OCI-LY7 (cell line): ENCODE data around the gene ANK3. TPM values are rescaled to one million over a fixed set of nuclear protein-coding genes. Genes with fewer than 3 reads are reported as not detected.

Experiments used
- BruUV-seq: library from RNA; stranded (reverse); fragments of 400-500 nt; replicated peaks from 2 replicates; lab custom pipeline; 2021; lab: Mats Ljungman, UMichigan
- CTCF ChIA-PET: fragments of 300-600 bp; sonication (Branson Sonifier 250); formaldehyde crosslinking; loops from one replicate; lab custom pipeline; 2022; ENCODE audit warnings: antibody characterized with exemption; ENCODE audit not compliant: unreplicated experiment; lab: Charles Lee
- POLR2A ChIA-PET: fragments of 300-600 bp; sonication (Branson Sonifier 250); formaldehyde crosslinking; loops from one replicate; lab custom pipeline; 2022; ENCODE audit warnings: antibody characterized with exemption; lab: Charles Lee
- DNase-seq: peaks from one replicate; pipeline ENCODE4 v3.0.0-alpha.2; 2015; ENCODE audit warnings: low spot score
- H2AFZ ChIP-seq: fragments of 200-600 bp; sonication (generic), shearing (Covaris generic); 2 replicates; pipeline ENCODE4 v1.6.1; 2014; ENCODE audit warnings: mild to moderate bottlenecking, antibody characterized with exemption, low read length, moderate library complexity
- H3K27ac ChIP-seq: fragments of 200-600 bp; sonication (generic); 2 replicates; pipeline ENCODE4 v1.5.1; 2014; ENCODE audit warnings: mixed run types, low read depth, mild to moderate bottlenecking, moderate library complexity, low read length, inconsistent platforms; ENCODE audit not compliant: poor library complexity, severe bottlenecking
- H3K36me3 ChIP-seq: fragments of 200-600 bp; sonication (generic); 2 replicates; pipeline ENCODE4 v1.6.1; 2014; ENCODE audit warnings: mild to moderate bottlenecking, antibody characterized with exemption, low read length, moderate library complexity, mixed read lengths; ENCODE audit not compliant: insufficient read depth
- H3K4me1 ChIP-seq: fragments of 200-600 bp; sonication (generic); 2 replicates; pipeline ENCODE4 v1.5.1; 2014; ENCODE audit warnings: mild to moderate bottlenecking, low read length; ENCODE audit not compliant: insufficient read depth, poor library complexity, severe bottlenecking
- H3K4me2 ChIP-seq: fragments of 200-600 bp; sonication (generic); 2 replicates; pipeline ENCODE4 v1.6.1; 2014; ENCODE audit warnings: mild to moderate bottlenecking, low read length
- H3K4me3 ChIP-seq: fragments of 200-600 bp; sonication (generic); 2 replicates; pipeline ENCODE4 v1.5.1; 2014; ENCODE audit warnings: mild to moderate bottlenecking, low read depth, low read length; ENCODE audit not compliant: poor library complexity, severe bottlenecking
- H3K79me2 ChIP-seq: fragments of 200-600 bp; sonication (generic); 2 replicates; pipeline ENCODE4 v1.6.1; 2016; ENCODE audit warnings: low read depth, mild to moderate bottlenecking, low read length, moderate library complexity, mixed read lengths; ENCODE audit not compliant: insufficient read depth
- H3K9me2 ChIP-seq: fragments of 200-600 bp; sonication (generic); 2 replicates; pipeline ENCODE4 v1.6.1; 2016; ENCODE audit warnings: mild to moderate bottlenecking, low read length, mixed read lengths; ENCODE audit not compliant: insufficient read depth
- H3K9me3 ChIP-seq: fragments of 200-600 bp; sonication (generic); 2 replicates; pipeline ENCODE4 v1.6.1; 2014; ENCODE audit warnings: mild to moderate bottlenecking, mixed run types, low read length, mixed read lengths
- H4K20me1 ChIP-seq: fragments of 200-600 bp; sonication (generic); 2 replicates; pipeline ENCODE4 v1.6.1; 2014; ENCODE audit warnings: mild to moderate bottlenecking, antibody characterized with exemption, low read length, moderate library complexity, mixed read lengths; ENCODE audit not compliant: insufficient read depth
- CTCF ChIP-seq: fragments of 200-600 bp; sonication (generic); conservative IDR thresholded peaks from 2 replicates; pipeline ENCODE4 v1.5.1; 2014; ENCODE audit warnings: mild to moderate bottlenecking, antibody characterized with exemption, low read length, moderate library complexity, mixed read lengths
- EZH2phosphoT487 ChIP-seq: fragments of 200-600 bp; sonication (generic); IDR thresholded peaks from 2 replicates; pipeline ENCODE4 v1.6.1; 2018; ENCODE audit warnings: low read depth, borderline replicate concordance, mild to moderate bottlenecking, mixed run types, antibody characterized with exemption, low read length, moderate library complexity, mixed read lengths
- intact Hi-C: fragments of 100-400 bp; cut with micrococcal nuclease; formaldehyde crosslinking; loops from one replicate; pipeline ENCODE4 v1.10.0; 2022; ENCODE audit not compliant: unreplicated experiment
- total RNA-seq, 2 experiments: library from RNA; depleted of rRNA in 1 of 2; stranded (reverse); fragments of >200 nt in 1 of 2; shearing (Covaris generic) in 1 of 2; gene quantifications; 2 replicates each; pipeline ENCODE4 v1.2.3, GENCODE V29; 2014 to 2022

The ANK3 gene
- total RNA-seq, 2 experiments from 2014 or later, result 0.13 to 0.49 TPM

GRCh38 chr10:60343254-60343653, 46.4 kb downstream of the ANK3 start:
- Histone ChIP-seq H3K4me1 (no peaks in the 10 kb centered on the region), H2AFZ (no peak overlapping the region), H3K9me3 (no peaks in the 10 kb centered on the region), H3K4me3 (no peak overlapping the region), H4K20me1 (no peaks in the 10 kb centered on the region), H3K4me2 (no peak overlapping the region), H3K36me3 (no peaks in the 10 kb centered on the region), H3K27ac (no peak overlapping the region), H3K9me2 (no peaks in the 10 kb centered on the region), H3K79me2 (no peaks in the 10 kb centered on the region)
- intact Hi-C loops, result no loop called here
- POLR2A ChIA-PET, result no interaction called here
- no TSS peak for BruUV-seq
- no peak for DNase-seq
- TF ChIP-seq CTCF (no peak), EZH2phosphoT487 (no peak)
- CTCF ChIA-PET, result no interaction called here

- H3K9me3 ChIP-seq, result no peaks in the 10 kb centered on the region
- ChIA-PET CTCF (no interaction called here), POLR2A (interaction anchor here (1.5 kb wide), 1 partner anchor 8 kb away, joined by 5 read pairs; no protein-coding TSS in a partner anchor)
- intact Hi-C loops, result no loop called here
- H3K9me2 ChIP-seq, result no peaks in the 10 kb centered on the region
- H4K20me1 ChIP-seq, result no peaks in the 10 kb centered on the region
- no peak overlapping the region for H2AFZ ChIP-seq
- H3K4me2 ChIP-seq, result no peak overlapping the region
- no peak for TF ChIP-seq CTCF
- no peak for TF ChIP-seq EZH2phosphoT487
- H3K27ac ChIP-seq, result no peak overlapping the region
- DNase-seq, result no peak
- no peaks in the 10 kb centered on the region for H3K4me1 ChIP-seq
- BruUV-seq, result no TSS peak
- H3K36me3 ChIP-seq, result no peaks in the 10 kb centered on the region
- no peaks in the 10 kb centered on the region for H3K79me2 ChIP-seq
- H3K4me3 ChIP-seq, result no peak overlapping the region
These were observed 47.7 kb downstream of the ANK3 start for GRCh38 chr10:60341969-60342368.

GRCh38 chr10:60340973-60341372, 48.7 kb downstream of the ANK3 start:
- Histone ChIP-seq H3K36me3 (no peaks in the 10 kb centered on the region), H3K4me3 (no peak overlapping the region), H3K9me3 (no peaks in the 10 kb centered on the region), H4K20me1 (no peaks in the 10 kb centered on the region), H2AFZ (no peak overlapping the region), H3K27ac (no peak overlapping the region), H3K79me2 (no peaks in the 10 kb centered on the region), H3K4me2 (no peak overlapping the region), H3K4me1 (no peaks in the 10 kb centered on the region), H3K9me2 (no peaks in the 10 kb centered on the region)
- DNase-seq, result no peak
- POLR2A ChIA-PET, result interaction anchor here (0.6 to 1.5 kb wide), 2 partner anchors 9 to 529 kb away, joined by 3 to 5 read pairs; no protein-coding TSS in a partner anchor
- no peak for TF ChIP-seq EZH2phosphoT487
- no peak for TF ChIP-seq CTCF
- BruUV-seq, result no TSS peak
- CTCF ChIA-PET, result no interaction called here
- intact Hi-C loops, result no loop called here
